Measurements from ENCODE around the gene AHSG. TPM values are rescaled to one million over a fixed set of nuclear protein-coding genes. Genes with fewer than 3 reads are reported as not detected.
"Not testable (repeated sequence)": the region's sequence is repeated elsewhere in the genome, so short reads cannot be mapped to it uniquely, and the experiment has no call there.

AHSG gene
- total RNA-seq (not detected), polyA plus RNA-seq (not detected)

GRCh38 chr3:186612721-186613636, at the start of gene AHSG:
Gene AHSG, plus strand, starts transcription at chr3:186613060. Its CDS starts 82 bp downstream, at chr3:186613142.
- Mint-ChIP-seq H3K4me1 (peaks cover 5 to 21% (median 18%) of the 10 kb centered on the region in 4 donors), H3K27ac (peak within 1 kb of the TSS in 1 of 3 donors; percentile 21), H3K36me3 (no peaks in the 10 kb centered on the region), H3K9me3 (peaks cover 0 to 1% (median 0%) of the 10 kb centered on the region in 7 donors), H3K4me3 (no peak within 1 kb of the TSS), H3K27me3 (peaks cover 22% of the 10 kb centered on the region)
- peaks cover 11% of the 10 kb centered on the region for H3K27me3 ChIP-seq (ENCODE audit: control insufficient read depth, insufficient read depth, low read length)
- DNase-seq (no peak), ATAC-seq (ENCODE audit: low read depth in 2 of 2) (no peak)
- no peaks in the 10 kb centered on the region for H3K9me3 ChIP-seq (ENCODE audit: control insufficient read depth in 2 of 2, low read length in 2 of 2)
- H3K27ac ChIP-seq (ENCODE audit: insufficient read depth, low read length, poor library complexity, severe bottlenecking), result no peak within 1 kb of the TSS
- H3K4me3 ChIP-seq (ENCODE audit: low read depth, low read length), result no peak within 1 kb of the TSS
- peaks cover 12% of the 10 kb centered on the region for H3K4me1 ChIP-seq (ENCODE audit: control insufficient read depth, insufficient read depth, low read length, poor library complexity, severe bottlenecking)
- H3K36me3 ChIP-seq (ENCODE audit: control insufficient read depth, insufficient read depth, low read length), result no peaks in the 10 kb centered on the region

- Histone ChIP-seq H3K4me3 (ENCODE audit: low read depth, low read length) (no peak overlapping the region), H3K27me3 (ENCODE audit: control insufficient read depth, insufficient read depth, low read length) (no peaks in the 10 kb centered on the region), H3K36me3 (ENCODE audit: control insufficient read depth, insufficient read depth, low read length) (no peaks in the 10 kb centered on the region), H3K4me1 (ENCODE audit: control insufficient read depth, insufficient read depth, low read length, poor library complexity, severe bottlenecking) (peaks cover 44% of the 10 kb centered on the region), H3K27ac (ENCODE audit: insufficient read depth, low read length, poor library complexity, severe bottlenecking) (no peak overlapping the region), H3K9me3 (ENCODE audit: control insufficient read depth in 2 of 2, low read length in 2 of 2) (no peaks in the 10 kb centered on the region)
- no peak for DNase-seq
- no peak for ATAC-seq (ENCODE audit: low read depth in 2 of 2)
- Mint-ChIP-seq H3K4me1 (peaks cover 15 to 86% (median 55%) of the 10 kb centered on the region in 4 donors), H3K4me3 (peak overlapping the region; percentile 1 to 84 (median 48)), H3K27me3 (no peaks in the 10 kb centered on the region), H3K9me3 (no peaks in the 10 kb centered on the region), H3K27ac (peak overlapping the region in 2 of 3 donors; percentile 9 to 64), H3K36me3 (peaks cover 16% of the 10 kb centered on the region)
Observed at GRCh38 chr3:186564586-186564985, 48.3 kb upstream of the AHSG start.

- Histone ChIP-seq H3K4me1 (ENCODE audit: control insufficient read depth, insufficient read depth, low read length, poor library complexity, severe bottlenecking) (peaks cover 55% of the 10 kb centered on the region), H3K36me3 (ENCODE audit: control insufficient read depth, insufficient read depth, low read length) (no peaks in the 10 kb centered on the region), H3K9me3 (ENCODE audit: control insufficient read depth in 2 of 2, low read length in 2 of 2) (no peaks in the 10 kb centered on the region), H3K27me3 (ENCODE audit: control insufficient read depth, insufficient read depth, low read length) (no peaks in the 10 kb centered on the region), H3K4me3 (ENCODE audit: low read depth, low read length) (peak overlapping the region; percentile 90), H3K27ac (ENCODE audit: insufficient read depth, low read length, poor library complexity, severe bottlenecking) (peak overlapping the region; percentile 89)
- H3K27me3 Mint-ChIP-seq, result peaks cover 5% of the 10 kb centered on the region
- no peaks in the 10 kb centered on the region for H3K9me3 Mint-ChIP-seq
- peaks cover 17 to 84% (median 53%) of the 10 kb centered on the region in 4 donors for H3K4me1 Mint-ChIP-seq
- peaks cover 8% of the 10 kb centered on the region for H3K36me3 Mint-ChIP-seq
- H3K27ac Mint-ChIP-seq, result peak overlapping the region; percentile 97 to 98 (median 97)
- DNase-seq (no peak), ATAC-seq (ENCODE audit: low read depth in 2 of 2) (no peak)
- H3K4me3 Mint-ChIP-seq, result peak overlapping the region; percentile 94 to 97 (median 96)
Observed at GRCh38 chr3:186566772-186567071, 46.1 kb upstream of the AHSG start.

GRCh38 chr3:186567072-186567921, 45.6 kb upstream of the AHSG start, which contains the start of gene TBCCD1:
Gene TBCCD1, minus strand, starts transcription at chr3:186567339. Its CDS starts 3,010 bp downstream, at chr3:186564329.
- Histone ChIP-seq H3K4me1 (ENCODE audit: control insufficient read depth, insufficient read depth, low read length, poor library complexity, severe bottlenecking) (peaks cover 55% of the 10 kb centered on the region), H3K36me3 (ENCODE audit: control insufficient read depth, insufficient read depth, low read length) (no peaks in the 10 kb centered on the region), H3K27me3 (ENCODE audit: control insufficient read depth, insufficient read depth, low read length) (no peaks in the 10 kb centered on the region), H3K4me3 (ENCODE audit: low read depth, low read length) (peak within 1 kb of the TSS; percentile 96), H3K9me3 (ENCODE audit: control insufficient read depth in 2 of 2, low read length in 2 of 2) (no peaks in the 10 kb centered on the region), H3K27ac (ENCODE audit: insufficient read depth, low read length, poor library complexity, severe bottlenecking) (peak within 1 kb of the TSS; percentile 89)
- DNase-seq (peak; percentile 89 to 97 (median 93)), ATAC-seq (ENCODE audit: low read depth in 2 of 2) (peak; percentile 60 to 64)
- peaks cover 5% of the 10 kb centered on the region for H3K27me3 Mint-ChIP-seq
- peaks cover 3% of the 10 kb centered on the region for H3K36me3 Mint-ChIP-seq
- peak within 1 kb of the TSS; percentile 97 to 98 (median 97) for H3K27ac Mint-ChIP-seq
- H3K9me3 Mint-ChIP-seq, result no peaks in the 10 kb centered on the region
- H3K4me1 Mint-ChIP-seq, result peaks cover 20 to 82% (median 52%) of the 10 kb centered on the region in 4 donors
- H3K4me3 Mint-ChIP-seq, result peak within 1 kb of the TSS; percentile 94 to 97 (median 96)

GRCh38 chr3:186569361-186569760, 43.5 kb upstream of the AHSG start:
- not testable (repeated sequence) for H3K27me3 Mint-ChIP-seq; H3K9me3 ChIP-seq (ENCODE audit: control insufficient read depth in 2 of 2, low read length in 2 of 2); H3K9me3 Mint-ChIP-seq; DNase-seq; H3K27me3 ChIP-seq (ENCODE audit: control insufficient read depth, insufficient read depth, low read length); ATAC-seq (ENCODE audit: low read depth in 2 of 2)
- Histone ChIP-seq H3K36me3 (ENCODE audit: control insufficient read depth, insufficient read depth, low read length) (peaks cover 12% of the 10 kb centered on the region), H3K4me3 (ENCODE audit: low read depth, low read length) (peak overlapping the region; percentile 97), H3K27ac (ENCODE audit: insufficient read depth, low read length, poor library complexity, severe bottlenecking) (peak overlapping the region; percentile 96), H3K4me1 (ENCODE audit: control insufficient read depth, insufficient read depth, low read length, poor library complexity, severe bottlenecking) (peaks cover 45% of the 10 kb centered on the region)
- Mint-ChIP-seq H3K4me1 (peaks cover 15 to 68% (median 43%) of the 10 kb centered on the region in 4 donors), H3K4me3 (peak overlapping the region; percentile 92 to 99 (median 96)), H3K27ac (peak overlapping the region in 2 of 3 donors; percentile 98), H3K36me3 (peaks cover 12% of the 10 kb centered on the region)

GRCh38 chr3:186569779-186570095, 43.1 kb upstream of the AHSG start:
- Mint-ChIP-seq H3K9me3 (no peaks in the 10 kb centered on the region), H3K4me3 (peak overlapping the region; percentile 92 to 99 (median 96)), H3K27ac (peak overlapping the region; percentile 79 to 98 (median 98)), H3K27me3 (peaks cover 5% of the 10 kb centered on the region), H3K36me3 (peaks cover 16% of the 10 kb centered on the region), H3K4me1 (peaks cover 15 to 68% (median 43%) of the 10 kb centered on the region in 4 donors)
- no peak for ATAC-seq (ENCODE audit: low read depth in 2 of 2)
- no peak for DNase-seq
- Histone ChIP-seq H3K27me3 (ENCODE audit: control insufficient read depth, insufficient read depth, low read length) (no peaks in the 10 kb centered on the region), H3K4me3 (ENCODE audit: low read depth, low read length) (peak overlapping the region; percentile 97), H3K36me3 (ENCODE audit: control insufficient read depth, insufficient read depth, low read length) (peaks cover 15% of the 10 kb centered on the region), H3K4me1 (ENCODE audit: control insufficient read depth, insufficient read depth, low read length, poor library complexity, severe bottlenecking) (peaks cover 42% of the 10 kb centered on the region), H3K27ac (ENCODE audit: insufficient read depth, low read length, poor library complexity, severe bottlenecking) (peak overlapping the region; percentile 96), H3K9me3 (ENCODE audit: control insufficient read depth in 2 of 2, low read length in 2 of 2) (no peaks in the 10 kb centered on the region)

- Histone ChIP-seq H3K27me3 (ENCODE audit: control insufficient read depth, insufficient read depth, low read length) (no peaks in the 10 kb centered on the region), H3K4me1 (ENCODE audit: control insufficient read depth, insufficient read depth, low read length, poor library complexity, severe bottlenecking) (peaks cover 42% of the 10 kb centered on the region), H3K27ac (ENCODE audit: insufficient read depth, low read length, poor library complexity, severe bottlenecking) (peak within 1 kb of the TSS; percentile 96), H3K9me3 (ENCODE audit: control insufficient read depth in 2 of 2, low read length in 2 of 2) (no peaks in the 10 kb centered on the region), H3K36me3 (ENCODE audit: control insufficient read depth, insufficient read depth, low read length) (peaks cover 20% of the 10 kb centered on the region), H3K4me3 (ENCODE audit: low read depth, low read length) (peak within 1 kb of the TSS; percentile 97)
- Mint-ChIP-seq H3K4me1 (peaks cover 15 to 69% (median 44%) of the 10 kb centered on the region in 4 donors), H3K27me3 (peaks cover 5% of the 10 kb centered on the region), H3K4me3 (peak within 1 kb of the TSS; percentile 92 to 99 (median 96)), H3K27ac (peak within 1 kb of the TSS; percentile 79 to 98 (median 98)), H3K36me3 (peaks cover 17% of the 10 kb centered on the region), H3K9me3 (no peaks in the 10 kb centered on the region)
- DNase-seq (peak; percentile 99 to 100 (median 99)), ATAC-seq (ENCODE audit: low read depth in 2 of 2) (peak; percentile 90)
Observed at GRCh38 chr3:186570096-186570940, 42.5 kb upstream of the AHSG start, which contains the start of gene DNAJB11. Gene DNAJB11, plus strand, starts transcription at chr3:186570720. Its CDS starts 178 bp downstream, at chr3:186570898.
